GM21825 (cell line): ENCODE results near the gene GALNT14.
"Not testable (repeated sequence)": the region's sequence is repeated elsewhere in the genome, so short reads cannot be mapped to it uniquely, and the experiment has no call there.

ENCODE experiments used
- ATAC-seq: cut with Tn5 transposase; IDR thresholded peaks from one replicate; pipeline ENCODE4 v1.9.1; 2021; ENCODE audit warnings: mild to moderate bottlenecking, moderate library complexity; ENCODE audit not compliant: unreplicated experiment

Gene GALNT14

GRCh38 chr2:30911327-30911726 is 226.9 kb downstream of the GALNT14 start:
- no peak for ATAC-seq

GRCh38 chr2:30910686-30911085 is 227.6 kb downstream of the GALNT14 start:
- ATAC-seq: no peak

GRCh38 chr2:30904437-30904836 is 233.8 kb downstream of the GALNT14 start:
- ATAC-seq: not testable (repeated sequence)

- no peak for ATAC-seq
These were observed 234.9 kb downstream of the GALNT14 start for GRCh38 chr2:30903326-30903725.

GRCh38 chr2:30900381-30900780 is 237.9 kb downstream of the GALNT14 start:
- no peak for ATAC-seq

- ATAC-seq: no peak
These were observed 238.7 kb downstream of the GALNT14 start for GRCh38 chr2:30899516-30900054.

- ATAC-seq: no peak
These were observed 240.7 kb downstream of the GALNT14 start for GRCh38 chr2:30897539-30897938.

- ATAC-seq: no peak
These were observed 243.6 kb downstream of the GALNT14 start for GRCh38 chr2:30894498-30895119.

- ATAC-seq: no peak
These were observed 249.3 kb downstream of the GALNT14 start for GRCh38 chr2:30888852-30889409.

GRCh38 chr2:30886080-30886479 is 252.2 kb downstream of the GALNT14 start:
- ATAC-seq: no peak

GRCh38 chr2:30883822-30884221 is 254.4 kb downstream of the GALNT14 start:
- ATAC-seq: no peak

- ATAC-seq: no peak
These were observed 255.1 kb downstream of the GALNT14 start for GRCh38 chr2:30883184-30883583.

GRCh38 chr2:30880516-30880915 is 257.7 kb downstream of the GALNT14 start:
- ATAC-seq: no peak

GRCh38 chr2:30877833-30878232 is 260.4 kb downstream of the GALNT14 start:
- ATAC-seq: no peak

GRCh38 chr2:30872797-30873196 is 265.4 kb downstream of the GALNT14 start:
- no peak for ATAC-seq

- ATAC-seq: no peak
These were observed 266.1 kb downstream of the GALNT14 start for GRCh38 chr2:30871980-30872789.

- ATAC-seq: no peak
These were observed 266.8 kb downstream of the GALNT14 start for GRCh38 chr2:30871440-30871839.

GRCh38 chr2:30869988-30870387 is 268.3 kb downstream of the GALNT14 start:
- ATAC-seq: no peak

GRCh38 chr2:30867385-30867784 is 270.9 kb downstream of the GALNT14 start:
- no peak for ATAC-seq

GRCh38 chr2:30866974-30867373 is 271.3 kb downstream of the GALNT14 start:
- no peak for ATAC-seq

GRCh38 chr2:30865892-30866681 is 272.2 kb downstream of the GALNT14 start:
- no peak for ATAC-seq
